Measurements from ENCODE around the gene SREBF1.

The SREBF1 gene

GRCh38 chr17:17849845-17850373, 13.1 kb upstream of the SREBF1 start:
- no peak for TF ChIP-seq ZNF274 (IDR thresholded peaks at IDR 0.05; ENCODE audit: low read depth, low read length)
- no peak overlapping the region for H3K4me3 ChIP-seq (ENCODE audit: low read length)

GRCh38 chr17:17849147-17849820, 12.5 kb upstream of the SREBF1 start:
- no peak for TF ChIP-seq ZNF274 (IDR thresholded peaks at IDR 0.05; ENCODE audit: low read depth, low read length)
- no peak overlapping the region for H3K4me3 ChIP-seq (ENCODE audit: low read length)

GRCh38 chr17:17848311-17849082, 11.7 kb upstream of the SREBF1 start:
- no peak for TF ChIP-seq ZNF274 (IDR thresholded peaks at IDR 0.05; ENCODE audit: low read depth, low read length)
- H3K4me3 ChIP-seq (ENCODE audit: low read length): no peak overlapping the region

GRCh38 chr17:17847726-17848125, 10.9 kb upstream of the SREBF1 start:
- TF ChIP-seq ZNF274 (IDR thresholded peaks at IDR 0.05; ENCODE audit: low read depth, low read length): no peak
- no peak overlapping the region for H3K4me3 ChIP-seq (ENCODE audit: low read length)

GRCh38 chr17:17847118-17847689, 10.4 kb upstream of the SREBF1 start:
- TF ChIP-seq ZNF274 (IDR thresholded peaks at IDR 0.05; ENCODE audit: low read depth, low read length): no peak
- no peak overlapping the region for H3K4me3 ChIP-seq (ENCODE audit: low read length)

GRCh38 chr17:17846645-17847044, 9.9 kb upstream of the SREBF1 start:
- TF ChIP-seq ZNF274 (IDR thresholded peaks at IDR 0.05; ENCODE audit: low read depth, low read length): no peak
- H3K4me3 ChIP-seq (ENCODE audit: low read length): no peak overlapping the region

- TF ChIP-seq ZNF274 (IDR thresholded peaks at IDR 0.05; ENCODE audit: low read depth, low read length): no peak
- no peak overlapping the region for H3K4me3 ChIP-seq (ENCODE audit: low read length)
Observed at GRCh38 chr17:17846003-17846402, 9.2 kb upstream of the SREBF1 start.

GRCh38 chr17:17845046-17845775, 8.4 kb upstream of the SREBF1 start:
- no peak for TF ChIP-seq ZNF274 (IDR thresholded peaks at IDR 0.05; ENCODE audit: low read depth, low read length)
- no peak overlapping the region for H3K4me3 ChIP-seq (ENCODE audit: low read length)

- no peak overlapping the region for H3K4me3 ChIP-seq (ENCODE audit: low read length)
- TF ChIP-seq ZNF274 (IDR thresholded peaks at IDR 0.05; ENCODE audit: low read depth, low read length): no peak
Observed at GRCh38 chr17:17844500-17844899, 7.7 kb upstream of the SREBF1 start.

- H3K4me3 ChIP-seq (ENCODE audit: low read length): no peak overlapping the region
- TF ChIP-seq ZNF274 (IDR thresholded peaks at IDR 0.05; ENCODE audit: low read depth, low read length): no peak
Observed at GRCh38 chr17:17844079-17844478, 7.3 kb upstream of the SREBF1 start.

GRCh38 chr17:17843096-17843495, 6.3 kb upstream of the SREBF1 start:
- no peak overlapping the region for H3K4me3 ChIP-seq (ENCODE audit: low read length)
- TF ChIP-seq ZNF274 (IDR thresholded peaks at IDR 0.05; ENCODE audit: low read depth, low read length): no peak

- H3K4me3 ChIP-seq (ENCODE audit: low read length): no peak overlapping the region
- TF ChIP-seq ZNF274 (IDR thresholded peaks at IDR 0.05; ENCODE audit: low read depth, low read length): no peak
Observed at GRCh38 chr17:17842111-17842876, 5.5 kb upstream of the SREBF1 start.

- TF ChIP-seq ZNF274 (IDR thresholded peaks at IDR 0.05; ENCODE audit: low read depth, low read length): no peak
- H3K4me3 ChIP-seq (ENCODE audit: low read length): no peak overlapping the region
Observed at GRCh38 chr17:17841601-17842025, 4.8 kb upstream of the SREBF1 start.
